Smooth muscle cell (in vitro differentiated cells): ENCODE measurements around the gene PSMD13. TPM values are rescaled to one million over a fixed set of nuclear protein-coding genes. Genes with fewer than 3 reads are reported as not detected.
A peak's percentile ranks its signal among the peaks of the same experiment; 100 is the strongest.
"Not testable (repeated sequence)": the region's sequence is repeated elsewhere in the genome, so short reads cannot be mapped to it uniquely, and the experiment has no call there.

ENCODE experiments used
- DNase-seq: peaks from one replicate; lab custom pipeline; 2025; ENCODE audit not compliant: unreplicated experiment; lab: John Stamatoyannopoulos, UW
- H2AFZ ChIP-seq: fragments of 200-600 bp; sonication (generic); 2 replicates; pipeline ENCODE4 v1.6.0; 2016; ENCODE audit warnings: antibody characterized with exemption, low read depth, mild to moderate bottlenecking
- H3F3A ChIP-seq: fragments of 200-600 bp; sonication (generic); 2 replicates; pipeline ENCODE4 v1.6.0; 2017; ENCODE audit warnings: antibody characterized with exemption, low read depth
- H3K27ac ChIP-seq: fragments of 200-600 bp; sonication (generic); 2 replicates; pipeline ENCODE4 v1.5.1; 2016; ENCODE audit warnings: low read depth, mild to moderate bottlenecking
- H3K27me3 ChIP-seq: fragments of 200-600 bp; sonication (generic); 2 replicates; pipeline ENCODE4 v1.6.1; 2016; ENCODE audit warnings: low read depth, mild to moderate bottlenecking
- H3K36me3 ChIP-seq: fragments of 200-600 bp; sonication (generic); 2 replicates; pipeline ENCODE4 v1.5.1; 2016; ENCODE audit warnings: low read depth
- H3K4me1 ChIP-seq: fragments of 200-600 bp; sonication (generic); 2 replicates; pipeline ENCODE4 v1.5.1; 2016; ENCODE audit warnings: low read depth
- H3K4me2 ChIP-seq: fragments of 200-600 bp; sonication (generic); 2 replicates; pipeline ENCODE4 v1.6.0; 2016; ENCODE audit warnings: mild to moderate bottlenecking
- H3K4me3 ChIP-seq: fragments of 200-600 bp; sonication (generic); 2 replicates; pipeline ENCODE4 v1.5.1; 2016; ENCODE audit warnings: mild to moderate bottlenecking
- H3K79me2 ChIP-seq: fragments of 200-600 bp; sonication (generic); 2 replicates; pipeline ENCODE4 v1.6.0; 2016; ENCODE audit warnings: low read depth, mild to moderate bottlenecking
- H3K9ac ChIP-seq: fragments of 200-600 bp; sonication (generic); 2 replicates; pipeline ENCODE4 v1.6.0; 2016; ENCODE audit warnings: low read depth
- H3K9me3 ChIP-seq: fragments of 200-600 bp; sonication (generic); replicated peaks from 2 replicates; pipeline ENCODE4 v1.5.1; 2016; ENCODE audit warnings: low read depth
- H4K20me1 ChIP-seq: fragments of 200-600 bp; sonication (generic); 2 replicates; pipeline ENCODE4 v1.6.0; 2016; ENCODE audit warnings: low read depth
- WGBS: methylation state at CpG from one replicate; pipeline ENCODE4 v1.1.7; 2016; ENCODE audit warnings: low lambda C conversion rate; 5-methylcytosine and 5-hydroxymethylcytosine counted together
- polyA plus RNA-seq: library from polyadenylated mRNA; unstranded; fragments of >200 nt; fragmentation: Nextera tagmentation; extraction: Ambion mirVana; gene quantifications from 2 replicates; pipeline ENCODE4 v1.2.1, GENCODE V29; 2016
- total RNA-seq: library from RNA; depleted of rRNA; stranded (reverse); fragments of >200 nt; gene quantifications from 2 replicates; pipeline ENCODE4 v1.2.3, GENCODE V29; 2014
- TF ChIP-seq, protein P1 (sequence below): fragments of 200-600 bp; sonication (generic); IDR thresholded peaks from 2 replicates; pipeline ENCODE4 v1.5.1; 2017; ENCODE audit warnings: borderline replicate concordance, mild to moderate bottlenecking, antibody characterized with exemption; ENCODE audit not compliant: insufficient read depth, poor library complexity, severe bottlenecking

Gene PSMD13
- 77.4 and 79.2 TPM in 2 replicates for total RNA-seq
- 173 and 200 TPM in 2 replicates for polyA plus RNA-seq

DNA sequence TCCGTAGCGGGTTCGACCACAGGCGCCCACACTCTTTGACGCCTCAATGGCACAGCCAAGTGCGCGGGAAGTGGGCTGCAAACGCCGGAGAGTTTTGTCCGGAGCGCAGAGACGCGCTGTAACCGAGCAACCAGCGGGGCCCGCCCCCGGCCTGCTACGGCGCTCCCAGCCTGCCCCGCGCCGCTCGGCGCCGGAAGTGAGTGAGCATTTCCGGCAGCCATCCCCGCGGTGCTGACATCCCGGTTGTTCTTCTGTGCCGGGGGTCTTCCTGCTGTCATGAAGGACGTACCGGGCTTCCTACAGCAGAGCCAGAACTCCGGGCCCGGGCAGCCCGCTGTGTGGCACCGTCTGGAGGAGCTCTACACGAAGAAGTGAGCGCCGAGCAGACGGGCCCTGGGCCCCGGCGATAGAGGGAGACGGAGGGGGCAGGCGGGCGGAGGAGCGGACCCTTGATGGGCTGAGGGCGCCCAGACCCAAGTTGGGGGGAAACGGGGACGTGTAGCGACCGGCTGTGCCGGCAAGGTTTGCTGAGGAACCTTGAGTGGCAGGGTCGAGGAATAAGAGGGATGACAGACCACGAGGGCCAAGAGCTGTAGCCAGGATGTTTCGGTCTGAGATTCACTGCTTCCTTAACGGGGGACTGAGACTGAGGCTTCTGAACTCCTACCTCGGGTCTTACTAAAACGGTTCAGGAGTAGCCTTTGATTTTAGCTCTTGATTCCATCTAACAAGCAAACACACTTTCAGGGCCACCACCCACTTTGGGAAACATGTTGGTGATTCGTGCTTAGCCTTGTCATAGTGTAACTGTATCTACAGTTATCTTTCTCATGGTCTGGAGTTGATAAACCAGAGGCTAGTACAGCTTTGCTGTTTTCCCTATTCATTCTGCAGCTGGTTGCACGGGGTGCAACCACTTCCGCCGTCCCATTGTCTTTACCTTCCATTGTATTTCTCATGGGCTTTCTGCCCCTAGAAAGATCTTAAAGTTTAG lies at the start of gene PSMD13:
Gene PSMD13, plus strand, starts transcription at position 203 of the 994 bp plus-strand sequence. Its CDS starts 74 bp downstream, at position 277.
- peak within 1 kb of the TSS; percentile 91 for H3K27ac ChIP-seq
- no peaks in the 10 kb centered on the region for H3F3A ChIP-seq
- TF ChIP-seq, protein P1, sequence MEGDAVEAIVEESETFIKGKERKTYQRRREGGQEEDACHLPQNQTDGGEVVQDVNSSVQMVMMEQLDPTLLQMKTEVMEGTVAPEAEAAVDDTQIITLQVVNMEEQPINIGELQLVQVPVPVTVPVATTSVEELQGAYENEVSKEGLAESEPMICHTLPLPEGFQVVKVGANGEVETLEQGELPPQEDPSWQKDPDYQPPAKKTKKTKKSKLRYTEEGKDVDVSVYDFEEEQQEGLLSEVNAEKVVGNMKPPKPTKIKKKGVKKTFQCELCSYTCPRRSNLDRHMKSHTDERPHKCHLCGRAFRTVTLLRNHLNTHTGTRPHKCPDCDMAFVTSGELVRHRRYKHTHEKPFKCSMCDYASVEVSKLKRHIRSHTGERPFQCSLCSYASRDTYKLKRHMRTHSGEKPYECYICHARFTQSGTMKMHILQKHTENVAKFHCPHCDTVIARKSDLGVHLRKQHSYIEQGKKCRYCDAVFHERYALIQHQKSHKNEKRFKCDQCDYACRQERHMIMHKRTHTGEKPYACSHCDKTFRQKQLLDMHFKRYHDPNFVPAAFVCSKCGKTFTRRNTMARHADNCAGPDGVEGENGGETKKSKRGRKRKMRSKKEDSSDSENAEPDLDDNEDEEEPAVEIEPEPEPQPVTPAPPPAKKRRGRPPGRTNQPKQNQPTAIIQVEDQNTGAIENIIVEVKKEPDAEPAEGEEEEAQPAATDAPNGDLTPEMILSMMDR = no peak
- DNase-seq = peak; percentile 80
- peak within 1 kb of the TSS; percentile 90 for H3K9ac ChIP-seq
- peak within 1 kb of the TSS; percentile 98 for H3K4me2 ChIP-seq
- peak within 1 kb of the TSS; percentile 82 for H2AFZ ChIP-seq
- H3K9me3 ChIP-seq = no peaks in the 10 kb centered on the region
- peaks cover 4% of the 10 kb centered on the region for H3K36me3 ChIP-seq
- H3K27me3 ChIP-seq = no peaks in the 10 kb centered on the region
- peaks cover 15% of the 10 kb centered on the region for H3K4me1 ChIP-seq
- peak within 1 kb of the TSS; percentile 94 for H3K4me3 ChIP-seq
- peaks cover 23% of the 10 kb centered on the region for H4K20me1 ChIP-seq
- 2% methylated on average over 59 of the region's 62 CpGs for WGBS
- H3K79me2 ChIP-seq = peaks cover 59% of the 10 kb centered on the region

DNA sequence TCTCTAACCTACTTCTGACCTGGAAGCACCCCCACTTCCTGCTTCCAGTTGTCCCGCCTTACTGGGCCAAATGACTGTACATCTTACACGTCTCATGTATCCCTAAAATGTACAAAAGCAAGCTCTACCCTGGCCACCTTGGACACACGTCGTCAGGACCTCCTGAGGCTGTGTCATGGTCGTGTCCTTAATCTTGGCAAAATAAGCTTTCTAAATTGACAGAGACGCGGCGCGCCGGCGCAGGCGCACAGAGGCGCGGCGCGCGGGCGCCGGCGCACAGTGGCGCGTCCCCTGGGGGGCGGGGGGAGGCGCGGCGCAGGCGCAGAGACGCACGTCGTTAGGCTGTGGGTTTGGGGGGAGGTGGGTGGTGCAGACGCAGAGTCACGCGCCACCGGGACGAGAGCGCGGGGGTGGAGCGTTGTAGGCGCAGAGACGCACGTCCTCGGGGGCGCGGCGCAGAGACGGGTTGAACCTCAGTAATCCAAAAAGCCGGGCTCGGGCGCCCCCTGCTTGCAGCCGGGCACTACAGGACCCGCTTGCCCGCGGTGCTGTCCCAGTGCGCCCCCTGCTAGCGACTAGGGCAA lies 47.5 kb upstream of the PSMD13 start:
- not testable (repeated sequence) for H3K9ac ChIP-seq, H4K20me1 ChIP-seq, H3K27me3 ChIP-seq, H2AFZ ChIP-seq, H3K9me3 ChIP-seq, H3K4me3 ChIP-seq, H3K36me3 ChIP-seq, H3F3A ChIP-seq, H3K4me2 ChIP-seq, H3K27ac ChIP-seq, H3K79me2 ChIP-seq, H3K4me1 ChIP-seq, DNase-seq
- TF ChIP-seq, protein P1 = peak; percentile 2
- 96% methylated on average over 45 of the region's 55 CpGs for WGBS

DNA sequence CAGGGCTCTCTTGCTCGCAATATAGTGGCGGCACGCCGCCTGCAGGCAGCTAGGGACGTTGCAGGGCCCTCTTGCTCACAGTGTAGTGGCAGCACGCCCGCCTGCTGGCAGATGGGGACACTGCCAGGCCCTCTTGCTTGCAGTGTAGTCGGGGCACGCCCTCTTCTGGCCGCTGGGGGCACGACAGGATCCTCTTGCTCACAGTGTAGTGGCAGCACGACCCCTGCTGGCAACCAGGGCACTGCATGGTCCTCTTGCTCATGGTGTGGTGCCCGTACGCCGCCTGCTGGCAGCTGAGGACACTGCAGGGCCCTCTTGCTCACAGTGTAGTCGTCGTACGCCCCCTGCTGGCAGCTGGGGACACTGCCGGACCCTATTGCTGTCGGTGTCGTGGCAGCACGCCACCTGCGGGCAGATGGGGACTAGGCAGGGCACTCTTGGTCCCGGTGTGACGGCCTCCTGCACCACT lies 46.9 kb upstream of the PSMD13 start:
- not testable (repeated sequence) for H3K36me3 ChIP-seq, H3K27ac ChIP-seq, H3K27me3 ChIP-seq, H3K9me3 ChIP-seq, H3K4me1 ChIP-seq, H3K79me2 ChIP-seq, H4K20me1 ChIP-seq, DNase-seq, H3K4me2 ChIP-seq, H3F3A ChIP-seq, H3K4me3 ChIP-seq, H3K9ac ChIP-seq, H2AFZ ChIP-seq
- TF ChIP-seq, protein P1 = peak; percentile 16
- 81% methylated on average over 12 of the region's 25 CpGs for WGBS

DNA sequence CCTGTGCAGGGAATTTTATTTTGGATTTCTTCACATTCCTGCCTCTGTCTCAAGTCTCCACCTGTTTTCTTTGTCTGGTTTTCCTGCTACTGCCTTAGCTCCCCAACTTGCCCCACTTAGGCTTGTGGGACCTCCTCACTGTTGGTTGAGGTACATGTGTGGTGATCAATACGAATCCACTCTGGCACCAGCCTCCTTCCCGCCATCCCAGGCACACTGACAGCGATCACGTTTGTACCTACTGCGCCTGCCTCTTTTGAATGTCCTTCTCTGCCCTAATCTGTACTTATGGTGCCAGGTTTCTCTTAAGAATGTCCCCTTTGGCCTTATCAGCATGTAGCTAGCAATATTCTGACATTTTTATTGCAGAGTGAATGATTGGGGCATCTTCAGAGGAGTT lies 46.2 kb upstream of the PSMD13 start:
- H3K36me3 ChIP-seq, H3K4me3 ChIP-seq, H3K9me3 ChIP-seq, DNase-seq, H3K79me2 ChIP-seq, H3K4me1 ChIP-seq, H2AFZ ChIP-seq, H3K27ac ChIP-seq, H4K20me1 ChIP-seq, H3K27me3 ChIP-seq, H3K4me2 ChIP-seq, H3F3A ChIP-seq, H3K9ac ChIP-seq: not testable (repeated sequence)
- WGBS = 79% methylated on average over 5 of the region's 5 CpGs
